ENCODE data around the gene DMWD. TPM values are rescaled to one million over a fixed set of nuclear protein-coding genes. Genes with fewer than 3 reads are reported as not detected.

DMWD gene
- polyA plus RNA-seq, 1 of the 3 experiments (the other 2 are of a cell fraction) = 40.6 TPM

DNA sequence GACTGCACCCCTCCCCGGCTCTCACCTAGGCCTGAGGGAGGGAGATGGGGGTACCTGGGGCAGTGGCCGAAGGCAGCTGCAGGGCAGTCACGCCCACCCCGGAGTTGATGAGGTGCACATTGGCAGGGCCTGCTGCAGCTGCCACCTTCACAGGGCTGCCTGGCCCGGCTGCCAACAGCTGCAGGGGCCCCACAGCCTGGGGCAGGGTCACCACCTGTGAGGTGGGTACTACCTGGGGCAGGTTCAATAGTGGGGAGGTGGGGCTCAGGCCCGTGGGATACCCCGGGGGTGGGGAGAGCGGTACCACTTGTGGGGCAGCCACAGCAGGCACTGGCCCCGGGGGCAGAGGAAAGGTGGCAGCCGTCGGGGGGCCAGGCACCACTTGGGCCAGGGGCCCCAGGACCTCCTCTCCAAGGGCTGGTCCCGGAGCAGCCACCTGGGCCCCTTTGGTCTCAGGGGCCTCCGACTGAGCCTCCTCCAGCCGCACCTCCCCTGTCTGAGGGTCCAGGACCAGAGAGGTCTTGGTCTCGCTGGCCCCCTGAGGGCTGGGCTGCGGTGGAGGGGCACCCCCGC is 26.3 kb downstream of the DMWD start:
- ChIA-PET CTCF (interaction anchor here (0.8 to 1.6 kb wide), 2 partner anchors 33 to 73 kb away, joined by 3 to 10 read pairs; no protein-coding TSS in a partner anchor), POLR2A (no interaction called here)
- Histone ChIP-seq H2AFZ (ENCODE audit: low read depth) (no peak overlapping the region), H3K36me3 (replicated peaks in 1 of 2; ENCODE audit: control insufficient read depth in 1 of 2, insufficient read depth in 2 of 2, low read length in 1 of 2) (peaks cover 0 to 3% of the 10 kb centered on the region in 2 experiments), H3K27me3 (ENCODE audit: insufficient read depth) (no peaks in the 10 kb centered on the region), H3K27ac (ENCODE audit: low read depth in 2 of 2, low read length in 1 of 2) (no peak overlapping the region), H3F3A (replicated peaks; ENCODE audit: insufficient read depth) (peaks cover 20% of the 10 kb centered on the region), H4K20me1 (ENCODE audit: insufficient read depth) (peaks cover 10% of the 10 kb centered on the region; the same call in 1 of the 2 replicates), H3K4me1 (ENCODE audit: control insufficient read depth in 1 of 2, insufficient read depth in 2 of 2, low read depth in 1 of 2, low read length in 1 of 2) (peaks cover 8 to 27% of the 10 kb centered on the region in 2 experiments; a peak in 3 of 4 replicates), H3K9ac (no peak overlapping the region), H3K9me2 (no peaks in the 10 kb centered on the region), H3K4me3 (ENCODE audit: low read depth in 2 of 2, low read length in 1 of 2) (no peak overlapping the region), H3K9me3 (no peaks in the 10 kb centered on the region), H3K79me2 (ENCODE audit: insufficient read depth) (no peaks in the 10 kb centered on the region), H3K4me2 (peak overlapping the region; percentile 99)
- no peak for TF ChIP-seq TCF12 (IDR thresholded peaks at IDR 0.05)
- no peak for TF ChIP-seq RXRA (IDR thresholded peaks at IDR 0.05; ENCODE audit: borderline replicate concordance, low read depth)
- TF ChIP-seq, protein P1, sequence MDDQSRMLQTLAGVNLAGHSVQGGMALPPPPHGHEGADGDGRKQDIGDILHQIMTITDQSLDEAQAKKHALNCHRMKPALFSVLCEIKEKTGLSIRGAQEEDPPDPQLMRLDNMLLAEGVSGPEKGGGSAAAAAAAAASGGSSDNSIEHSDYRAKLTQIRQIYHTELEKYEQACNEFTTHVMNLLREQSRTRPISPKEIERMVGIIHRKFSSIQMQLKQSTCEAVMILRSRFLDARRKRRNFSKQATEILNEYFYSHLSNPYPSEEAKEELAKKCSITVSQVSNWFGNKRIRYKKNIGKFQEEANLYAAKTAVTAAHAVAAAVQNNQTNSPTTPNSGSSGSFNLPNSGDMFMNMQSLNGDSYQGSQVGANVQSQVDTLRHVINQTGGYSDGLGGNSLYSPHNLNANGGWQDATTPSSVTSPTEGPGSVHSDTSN (IDR thresholded peaks at IDR 0.05) = no peak
- TF ChIP-seq RAD21 (IDR thresholded peaks at IDR 0.05; ENCODE audit: low read length) = no peak
- no peak for TF ChIP-seq SIN3A (IDR thresholded peaks at IDR 0.05; ENCODE audit: borderline replicate concordance, low read depth, low read length)
- 100% methylated on average over 2 of the region's 17 CpGs for whole genome bisulfite sequencing (ENCODE audit: low lambda C conversion rate)
- DNase-seq = peak; percentile 12

DNA sequence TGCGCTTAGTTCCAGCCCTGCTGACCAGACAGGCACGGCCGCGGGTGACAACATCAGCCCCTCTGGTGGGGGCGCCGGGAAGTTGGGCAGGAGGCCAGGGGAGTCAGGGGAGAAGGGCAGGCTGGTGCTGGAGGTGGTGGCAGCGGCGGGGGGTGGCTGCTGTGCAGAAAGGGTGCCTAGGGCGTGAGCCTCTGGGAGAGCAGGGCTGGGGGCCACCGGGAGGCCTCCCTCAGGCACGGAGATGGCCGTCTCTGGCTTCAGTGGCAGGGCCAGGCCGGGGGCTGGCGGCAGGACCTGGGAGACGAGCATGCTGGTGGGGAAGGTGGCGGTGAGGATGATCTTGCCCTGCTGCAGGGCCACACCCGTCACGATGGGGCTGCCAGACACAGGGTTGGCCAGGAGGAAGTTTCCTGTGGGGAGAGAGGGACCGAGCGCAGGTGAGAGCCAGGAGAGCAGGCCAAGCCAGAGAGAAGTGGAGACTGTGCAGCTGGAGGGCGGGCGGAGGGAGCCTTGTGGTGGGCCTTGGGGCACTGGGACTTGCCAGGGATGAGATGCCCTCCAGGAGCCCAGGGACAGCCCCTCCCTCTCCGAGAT is 26.8 kb downstream of the DMWD start:
- no peaks in the 10 kb centered on the region for H3K9me2 ChIP-seq
- no peak overlapping the region for H3K9ac ChIP-seq
- H3K4me3 ChIP-seq (ENCODE audit: low read depth in 2 of 2, low read length in 1 of 2) = no peak overlapping the region
- H3K27ac ChIP-seq (ENCODE audit: low read depth in 2 of 2, low read length in 1 of 2) = no peak overlapping the region
- H3K4me2 ChIP-seq = no peak overlapping the region
- no peaks in the 10 kb centered on the region for H3K79me2 ChIP-seq (ENCODE audit: insufficient read depth)
- no peaks in the 10 kb centered on the region for H3K36me3 ChIP-seq (replicated peaks in 1 of 2; ENCODE audit: control insufficient read depth in 1 of 2, insufficient read depth in 2 of 2, low read length in 1 of 2)
- H4K20me1 ChIP-seq (ENCODE audit: insufficient read depth) = peaks cover 5% of the 10 kb centered on the region; the same call in 1 of the 2 replicates
- WGBS (ENCODE audit: low lambda C conversion rate) = 86% methylated on average over 17 of the region's 23 CpGs
- no peaks in the 10 kb centered on the region for H3K9me3 ChIP-seq
- ChIA-PET POLR2A (no interaction called here), CTCF (no interaction called here)
- H3F3A ChIP-seq (replicated peaks; ENCODE audit: insufficient read depth) = peaks cover 14% of the 10 kb centered on the region
- H2AFZ ChIP-seq (ENCODE audit: low read depth) = no peak overlapping the region
- H3K27me3 ChIP-seq (ENCODE audit: insufficient read depth) = no peaks in the 10 kb centered on the region
- peaks cover 5 to 21% of the 10 kb centered on the region in 2 experiments; a peak in 3 of 4 replicates for H3K4me1 ChIP-seq (ENCODE audit: control insufficient read depth in 1 of 2, insufficient read depth in 2 of 2, low read depth in 1 of 2, low read length in 1 of 2)
- peak; percentile 54 for DNase-seq
- TF ChIP-seq EP300 (IDR thresholded peaks at IDR 0.05; ENCODE audit: borderline replicate concordance in 1 of 2, low read depth in 1 of 2, low read length in 1 of 2) (no peak), TCF12 (IDR thresholded peaks at IDR 0.05) (no peak), CHD2 (IDR thresholded peaks at IDR 0.05; ENCODE audit: low read length, partially characterized antibody) (no peak), EZH2phosphoT487 (IDR thresholded peaks at IDR 0.05; ENCODE audit: borderline replicate concordance, low read depth) (no peak), POLR2AphosphoS5 (IDR thresholded peaks at IDR 0.05; ENCODE audit: low read depth, low read length) (no peak), NRF1 (IDR thresholded peaks at IDR 0.05; ENCODE audit: low read depth, low read length) (no peak), MEF2A (IDR thresholded peaks at IDR 0.05; ENCODE audit: borderline replicate concordance, low read depth) (no peak), FOXM1 (IDR thresholded peaks at IDR 0.05; ENCODE audit: low read depth) (no peak)
- TF ChIP-seq, protein P2, sequence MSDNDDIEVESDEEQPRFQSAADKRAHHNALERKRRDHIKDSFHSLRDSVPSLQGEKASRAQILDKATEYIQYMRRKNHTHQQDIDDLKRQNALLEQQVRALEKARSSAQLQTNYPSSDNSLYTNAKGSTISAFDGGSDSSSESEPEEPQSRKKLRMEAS (IDR thresholded peaks at IDR 0.05; ENCODE audit: low read depth) = no peak
- TF ChIP-seq, protein P3, sequence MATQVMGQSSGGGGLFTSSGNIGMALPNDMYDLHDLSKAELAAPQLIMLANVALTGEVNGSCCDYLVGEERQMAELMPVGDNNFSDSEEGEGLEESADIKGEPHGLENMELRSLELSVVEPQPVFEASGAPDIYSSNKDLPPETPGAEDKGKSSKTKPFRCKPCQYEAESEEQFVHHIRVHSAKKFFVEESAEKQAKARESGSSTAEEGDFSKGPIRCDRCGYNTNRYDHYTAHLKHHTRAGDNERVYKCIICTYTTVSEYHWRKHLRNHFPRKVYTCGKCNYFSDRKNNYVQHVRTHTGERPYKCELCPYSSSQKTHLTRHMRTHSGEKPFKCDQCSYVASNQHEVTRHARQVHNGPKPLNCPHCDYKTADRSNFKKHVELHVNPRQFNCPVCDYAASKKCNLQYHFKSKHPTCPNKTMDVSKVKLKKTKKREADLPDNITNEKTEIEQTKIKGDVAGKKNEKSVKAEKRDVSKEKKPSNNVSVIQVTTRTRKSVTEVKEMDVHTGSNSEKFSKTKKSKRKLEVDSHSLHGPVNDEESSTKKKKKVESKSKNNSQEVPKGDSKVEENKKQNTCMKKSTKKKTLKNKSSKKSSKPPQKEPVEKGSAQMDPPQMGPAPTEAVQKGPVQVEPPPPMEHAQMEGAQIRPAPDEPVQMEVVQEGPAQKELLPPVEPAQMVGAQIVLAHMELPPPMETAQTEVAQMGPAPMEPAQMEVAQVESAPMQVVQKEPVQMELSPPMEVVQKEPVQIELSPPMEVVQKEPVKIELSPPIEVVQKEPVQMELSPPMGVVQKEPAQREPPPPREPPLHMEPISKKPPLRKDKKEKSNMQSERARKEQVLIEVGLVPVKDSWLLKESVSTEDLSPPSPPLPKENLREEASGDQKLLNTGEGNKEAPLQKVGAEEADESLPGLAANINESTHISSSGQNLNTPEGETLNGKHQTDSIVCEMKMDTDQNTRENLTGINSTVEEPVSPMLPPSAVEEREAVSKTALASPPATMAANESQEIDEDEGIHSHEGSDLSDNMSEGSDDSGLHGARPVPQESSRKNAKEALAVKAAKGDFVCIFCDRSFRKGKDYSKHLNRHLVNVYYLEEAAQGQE (IDR thresholded peaks at IDR 0.05; ENCODE audit: low read depth, low read length) = no peak
- TF ChIP-seq, protein P4, sequence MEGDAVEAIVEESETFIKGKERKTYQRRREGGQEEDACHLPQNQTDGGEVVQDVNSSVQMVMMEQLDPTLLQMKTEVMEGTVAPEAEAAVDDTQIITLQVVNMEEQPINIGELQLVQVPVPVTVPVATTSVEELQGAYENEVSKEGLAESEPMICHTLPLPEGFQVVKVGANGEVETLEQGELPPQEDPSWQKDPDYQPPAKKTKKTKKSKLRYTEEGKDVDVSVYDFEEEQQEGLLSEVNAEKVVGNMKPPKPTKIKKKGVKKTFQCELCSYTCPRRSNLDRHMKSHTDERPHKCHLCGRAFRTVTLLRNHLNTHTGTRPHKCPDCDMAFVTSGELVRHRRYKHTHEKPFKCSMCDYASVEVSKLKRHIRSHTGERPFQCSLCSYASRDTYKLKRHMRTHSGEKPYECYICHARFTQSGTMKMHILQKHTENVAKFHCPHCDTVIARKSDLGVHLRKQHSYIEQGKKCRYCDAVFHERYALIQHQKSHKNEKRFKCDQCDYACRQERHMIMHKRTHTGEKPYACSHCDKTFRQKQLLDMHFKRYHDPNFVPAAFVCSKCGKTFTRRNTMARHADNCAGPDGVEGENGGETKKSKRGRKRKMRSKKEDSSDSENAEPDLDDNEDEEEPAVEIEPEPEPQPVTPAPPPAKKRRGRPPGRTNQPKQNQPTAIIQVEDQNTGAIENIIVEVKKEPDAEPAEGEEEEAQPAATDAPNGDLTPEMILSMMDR (IDR thresholded peaks at IDR 0.05) = no peak

All from SK-N-SH (cell line).